B cell (primary cell): ENCODE data around the gene GDF2. TPM values are rescaled to one million over a fixed set of nuclear protein-coding genes. Genes with fewer than 3 reads are reported as not detected.

ENCODE experiments used
- ATAC-seq: fragments of 200-7000 bp; cut with Tn5 transposase; one replicate; pipeline ENCODE4 v1.10.0; 2021; ENCODE audit warnings: low read depth, mild to moderate bottlenecking, moderate number of reproducible peaks, moderate library complexity
- CTCF ChIA-PET: fragments of 350-600 bp; sonication (Branson Sonifier 250); formaldehyde crosslinking; loops from one replicate; lab custom pipeline; 2021; ENCODE audit warnings: antibody characterized with exemption, inconsistent platforms; lab: Charles Lee
- POLR2A ChIA-PET: fragments of 350-600 bp; sonication (Branson Sonifier 250); formaldehyde crosslinking; loops from one replicate; lab custom pipeline; 2021; ENCODE audit warnings: antibody characterized with exemption; lab: Charles Lee
- DNase-seq: peaks from one replicate; pipeline ENCODE4 v3.0.0; 2013
- H2AFZ ChIP-seq: 2 replicates; pipeline ENCODE4 v1.6.1; 2012; ENCODE audit warnings: mild to moderate bottlenecking, low read depth, low read length; ENCODE audit not compliant: insufficient read depth, poor library complexity, severe bottlenecking
- H3K27ac ChIP-seq, 2 donors: 1 replicate in 1 of 2; 2 replicates in 1 of 2; pipeline ENCODE4 v1.5.1; 2012 to 2013; ENCODE audit warnings: low read length in 2 of 2, mild to moderate bottlenecking in 2 of 2, moderate library complexity in 1 of 2
- H3K27me3 ChIP-seq, 4 experiments: fragments of 200-600 bp in 1 of 4; sonication (generic) in 1 of 4; replicated peaks in 1 of 4; 1 replicate in 2 of 4; 2 replicates in 2 of 4; pipeline versions ENCODE4 v1.6.1 to v1.7.0; 2013 to 2016; ENCODE audit warnings: low read length in 3 of 4, mild to moderate bottlenecking in 2 of 4, mixed read lengths in 1 of 4, moderate library complexity in 1 of 4; ENCODE audit not compliant: insufficient read depth in 4 of 4, control insufficient read depth in 3 of 4; ENCODE audit errors: control extremely low read depth in 1 of 4
- H3K36me3 ChIP-seq, 2 experiments: replicated peaks in 1 of 2; 1 replicate in 1 of 2; 2 replicates in 1 of 2; pipeline versions ENCODE4 v1.6.1 to v1.7.1; 2013; ENCODE audit warnings: low read length in 1 of 2; ENCODE audit not compliant: insufficient read depth in 2 of 2, control insufficient read depth in 1 of 2; ENCODE audit errors: control extremely low read depth in 1 of 2, extremely low read depth in 1 of 2
- H3K4me1 ChIP-seq, 2 donors: fragments of 200-600 bp in 1 of 2; sonication (generic) in 1 of 2; 1 replicate in 1 of 2; 2 replicates in 1 of 2; pipeline versions ENCODE4 v1.5.1 to v1.6.1; 2013 to 2017; ENCODE audit warnings: low read length in 2 of 2; ENCODE audit not compliant: control insufficient read depth in 2 of 2, insufficient read depth in 2 of 2
- H3K4me2 ChIP-seq: replicated peaks from 2 replicates; pipeline ENCODE3; 2012; ENCODE audit warnings: mild to moderate bottlenecking, low read depth, low read length; ENCODE audit not compliant: poor library complexity, severe bottlenecking
- H3K4me3 ChIP-seq, 5 experiments: fragments of 200-600 bp in 1 of 5; sonication (generic) in 1 of 5; 1 replicate in 3 of 5; 2 replicates in 2 of 5; pipeline versions ENCODE4 v1.5.1 to v1.7.0; 2011 to 2016; ENCODE audit warnings: low read length in 4 of 5, mild to moderate bottlenecking in 4 of 5, low read depth in 2 of 5, control low read depth in 1 of 5, moderate library complexity in 1 of 5; ENCODE audit not compliant: insufficient read depth in 1 of 5; ENCODE audit errors: control extremely low read depth in 1 of 5, extremely low read depth in 1 of 5
- H3K79me2 ChIP-seq: fragments of 200-600 bp; sonication (generic); one replicate; pipeline ENCODE4 v1.6.0; 2016; ENCODE audit warnings: low read length; ENCODE audit not compliant: control insufficient read depth, insufficient read depth
- H3K9ac ChIP-seq: fragments of 200-600 bp; sonication (generic); 2 replicates; pipeline ENCODE4 v1.6.1; 2017; ENCODE audit warnings: mild to moderate bottlenecking, low read length, moderate library complexity
- H3K9me3 ChIP-seq, 3 donors: one replicate each; pipeline versions ENCODE4 v1.6.1 to v1.7.1; 2013; ENCODE audit warnings: low read length in 2 of 3; ENCODE audit not compliant: control insufficient read depth in 2 of 3, insufficient read depth in 1 of 3; ENCODE audit errors: control extremely low read depth in 1 of 3
- H4K20me1 ChIP-seq: 2 replicates; pipeline ENCODE4 v1.6.0; 2012; ENCODE audit warnings: mild to moderate bottlenecking, low read length; ENCODE audit not compliant: insufficient read depth, control insufficient read depth, poor library complexity, severe bottlenecking
- H3K27ac Mint-ChIP-seq: one replicate; pipeline ENCODE4 v1.8.0; 2021; ENCODE audit warnings: mixed read lengths
- H3K27me3 Mint-ChIP-seq: one replicate; pipeline ENCODE4 v1.8.0; 2021; ENCODE audit warnings: mixed read lengths
- H3K4me1 Mint-ChIP-seq: one replicate; pipeline ENCODE4 v1.8.0; 2021; ENCODE audit warnings: mixed read lengths
- H3K4me3 Mint-ChIP-seq: one replicate; pipeline ENCODE4 v1.8.0; 2021; ENCODE audit warnings: mixed read lengths
- H3K9me3 Mint-ChIP-seq: one replicate; pipeline ENCODE4 v1.8.0; 2022; ENCODE audit warnings: mixed read lengths; ENCODE audit not compliant: insufficient read depth
- CTCF ChIP-seq: fragments of 200-600 bp; IDR thresholded peaks from one replicate; pipeline ENCODE4 v1.8.0; 2022; ENCODE audit warnings: antibody characterized with exemption, mild to moderate bottlenecking
- EZH2 ChIP-seq: IDR thresholded peaks from 2 replicates; pipeline ENCODE4 v1.6.1; 2012; ENCODE audit warnings: borderline replicate concordance, low read depth, mild to moderate bottlenecking, moderate library complexity, low read length; ENCODE audit not compliant: insufficient read depth, poor library complexity, severe bottlenecking
- WGBS: methylation state at CpG from one replicate; pipeline ENCODE4 v1.1.5; 2013; ENCODE audit warnings: missing lambda C conversion rate; ENCODE audit not compliant: insufficient coverage; 5-methylcytosine and 5-hydroxymethylcytosine counted together
- intact Hi-C: fragments of 100-400 bp; cut with micrococcal nuclease; formaldehyde crosslinking; loops from one replicate; pipeline ENCODE4 v1.10.0; 2022
- polyA plus RNA-seq: library from polyadenylated mRNA; depleted of rRNA; stranded (reverse); fragments of >200 nt; gene quantifications from 2 replicates; pipeline ENCODE4 v1.2.3, GENCODE V29; 2012
- total RNA-seq, 2 donors: library from RNA; stranded (reverse); fragments of 120-200 nt in 1 of 2; gene quantifications; 1 replicate in 1 of 2; 2 replicates in 1 of 2; pipeline versions ENCODE4 v1.2.3 to v1.2.4, GENCODE V29; 2013 to 2022

Gene GDF2
- total and polyA plus RNA-seq, 2 donors (not counting 1 experiment from before 2014, with no cell fraction given), result not detected

GRCh38 chr10:47329855-47330254 is 7.6 kb downstream of the GDF2 start:
- Histone ChIP-seq H3K27ac (no peak overlapping the region), H3K36me3 (no peaks in the 10 kb centered on the region), H2AFZ (no peak overlapping the region), H3K9me3 (peaks cover 0 to 15% (median 0%) of the 10 kb centered on the region in 3 donors), H3K4me3 (no peak overlapping the region), H3K4me2 (no peak overlapping the region), H3K4me1 (no peaks in the 10 kb centered on the region), H3K27me3 (no peaks in the 10 kb centered on the region), H3K79me2 (no peaks in the 10 kb centered on the region), H4K20me1 (no peaks in the 10 kb centered on the region), H3K9ac (no peak overlapping the region)
- TF ChIP-seq CTCF (no peak), EZH2 (no peak)
- ATAC-seq (no peak), DNase-seq (no peak)
- intact Hi-C loops, result no loop called here
- 79% methylated on average over 4 of the region's 4 CpGs for WGBS
- POLR2A ChIA-PET, result no interaction called here
- Mint-ChIP-seq H3K27ac (no peak overlapping the region), H3K4me3 (no peak overlapping the region), H3K9me3 (no peaks in the 10 kb centered on the region), H3K4me1 (no peaks in the 10 kb centered on the region), H3K27me3 (peaks cover 6% of the 10 kb centered on the region)
- CTCF ChIA-PET, result interaction anchor here (1.7 kb wide), 1 partner anchor 11 kb away, joined by 4 read pairs; no protein-coding TSS in a partner anchor

DNA sequence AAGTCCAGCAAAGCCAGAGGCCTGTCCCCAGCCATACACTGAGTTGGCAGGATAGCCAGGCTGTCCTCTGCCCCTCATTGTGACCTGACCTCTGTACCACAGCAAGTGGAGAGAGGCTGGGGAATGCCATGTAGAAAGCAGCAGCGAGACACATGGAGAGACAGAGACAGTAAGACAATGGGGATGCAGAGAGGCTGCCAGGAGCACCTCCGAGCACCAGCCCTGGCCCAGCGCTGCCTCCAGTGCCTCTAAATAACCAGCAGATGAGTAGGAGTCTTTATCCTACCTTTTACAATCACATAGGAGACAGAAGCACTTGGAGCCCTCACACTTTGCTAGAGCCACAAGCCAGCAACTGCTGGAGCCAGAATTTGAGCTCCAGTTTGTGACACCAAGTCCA is 8.1 kb downstream of the GDF2 start:
- TF ChIP-seq CTCF (no peak), EZH2 (no peak)
- H3K27ac Mint-ChIP-seq, result no peak overlapping the region
- no peaks in the 10 kb centered on the region for H3K36me3 ChIP-seq
- no peak for DNase-seq
- ChIA-PET CTCF (interaction anchor here (1.7 kb wide), 1 partner anchor 11 kb away, joined by 4 read pairs; no protein-coding TSS in a partner anchor), POLR2A (no interaction called here)
- peaks cover 0 to 15% (median 0%) of the 10 kb centered on the region in 3 donors for H3K9me3 ChIP-seq
- H4K20me1 ChIP-seq, result no peaks in the 10 kb centered on the region
- H3K27me3 Mint-ChIP-seq, result peaks cover 6% of the 10 kb centered on the region
- no peaks in the 10 kb centered on the region for H3K9me3 Mint-ChIP-seq
- H3K4me1 ChIP-seq, result no peaks in the 10 kb centered on the region
- H3K4me3 Mint-ChIP-seq, result no peak overlapping the region
- no peaks in the 10 kb centered on the region for H3K4me1 Mint-ChIP-seq
- no peaks in the 10 kb centered on the region for H3K27me3 ChIP-seq
- WGBS, result 92% methylated on average over 2 of the region's 3 CpGs
- H3K4me2 ChIP-seq, result no peak overlapping the region
- H3K79me2 ChIP-seq, result no peaks in the 10 kb centered on the region
- intact Hi-C loops, result no loop called here
- H3K27ac ChIP-seq, result no peak overlapping the region
- H3K9ac ChIP-seq, result no peak overlapping the region
- no peak overlapping the region for H3K4me3 ChIP-seq
- no peak overlapping the region for H2AFZ ChIP-seq
- no peak for ATAC-seq
